ENCODE measurements around the gene CNTNAP5.

Gene CNTNAP5

GRCh38 chr2:124898827-124899226, 873.7 kb downstream of the CNTNAP5 start:
- DNase-seq (ENCODE audit: low spot score), result no peak

- no peak for DNase-seq (ENCODE audit: low spot score)
Measured at GRCh38 chr2:124908411-124908810, 883.3 kb downstream of the CNTNAP5 start.

GRCh38 chr2:124911560-124911959, 886.5 kb downstream of the CNTNAP5 start:
- DNase-seq (ENCODE audit: low spot score), result no peak

DNA sequence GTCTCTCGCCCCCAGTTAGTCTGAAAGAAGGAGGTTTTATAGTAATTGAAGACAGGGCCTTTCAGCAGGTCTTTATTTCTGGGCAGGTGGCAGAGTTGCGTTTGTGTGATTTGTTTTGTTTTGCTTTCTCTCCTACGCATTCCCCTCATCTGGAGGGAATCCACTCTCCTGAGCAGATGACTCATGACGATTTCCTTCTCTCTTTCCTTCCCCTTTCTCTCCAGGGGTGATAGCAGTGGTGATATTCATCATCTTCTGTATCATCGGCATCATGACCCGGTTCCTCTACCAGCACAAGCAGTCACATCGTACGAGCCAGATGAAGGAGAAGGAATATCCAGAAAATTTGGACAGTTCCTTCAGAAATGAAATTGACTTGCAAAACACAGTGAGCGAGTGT, 888.8 kb downstream of the CNTNAP5 start:
- DNase-seq (ENCODE audit: low spot score), result no peak

DNA sequence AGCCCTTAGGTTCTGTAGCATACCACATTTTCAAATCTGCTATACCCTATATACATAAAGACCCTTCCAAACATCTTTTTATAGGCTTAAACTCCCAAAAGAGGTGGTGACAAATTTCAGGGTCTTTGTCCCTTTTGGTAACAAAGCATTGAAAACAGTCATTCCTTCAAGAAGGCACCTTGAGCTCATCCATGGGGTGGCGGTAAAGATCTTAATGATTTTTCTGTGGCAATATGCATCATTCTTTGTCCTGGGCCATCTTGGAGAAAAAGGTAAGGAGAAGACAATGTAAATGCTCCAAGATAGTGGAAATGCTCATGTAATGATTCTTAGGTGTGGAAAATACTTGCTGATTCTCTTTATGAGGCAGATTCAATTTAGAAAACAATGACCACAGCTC, 890.5 kb downstream of the CNTNAP5 start:
- DNase-seq (ENCODE audit: low spot score), result no peak

GRCh38 chr2:124919296-124919695, 894.2 kb downstream of the CNTNAP5 start:
- DNase-seq (ENCODE audit: low spot score), result no peak

DNA sequence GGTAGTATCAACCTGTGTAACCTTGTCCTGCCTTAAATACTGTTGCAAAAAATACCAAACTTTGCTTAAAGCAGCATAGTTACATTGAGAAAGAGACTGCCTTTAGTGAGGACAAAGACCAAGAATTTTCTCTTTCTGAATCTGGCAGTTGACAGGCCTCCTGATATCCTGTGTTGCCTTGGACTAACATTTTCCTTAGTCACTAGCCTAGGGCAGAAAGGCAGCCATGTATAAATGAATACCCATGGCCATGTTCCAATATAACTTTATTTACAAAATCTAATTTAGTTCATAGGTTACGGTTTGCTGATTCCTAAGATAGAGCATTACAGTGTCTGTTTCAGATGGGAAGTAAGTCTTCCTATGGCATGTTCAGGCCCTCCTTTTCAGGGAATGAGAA, 895.4 kb downstream of the CNTNAP5 start:
- DNase-seq (ENCODE audit: low spot score), result no peak

- DNase-seq (ENCODE audit: low spot score), result no peak
Measured at GRCh38 chr2:124921191-124921590, 896.1 kb downstream of the CNTNAP5 start.

GRCh38 chr2:124923097-124923496, 898.0 kb downstream of the CNTNAP5 start:
- DNase-seq (ENCODE audit: low spot score), result no peak

DNA sequence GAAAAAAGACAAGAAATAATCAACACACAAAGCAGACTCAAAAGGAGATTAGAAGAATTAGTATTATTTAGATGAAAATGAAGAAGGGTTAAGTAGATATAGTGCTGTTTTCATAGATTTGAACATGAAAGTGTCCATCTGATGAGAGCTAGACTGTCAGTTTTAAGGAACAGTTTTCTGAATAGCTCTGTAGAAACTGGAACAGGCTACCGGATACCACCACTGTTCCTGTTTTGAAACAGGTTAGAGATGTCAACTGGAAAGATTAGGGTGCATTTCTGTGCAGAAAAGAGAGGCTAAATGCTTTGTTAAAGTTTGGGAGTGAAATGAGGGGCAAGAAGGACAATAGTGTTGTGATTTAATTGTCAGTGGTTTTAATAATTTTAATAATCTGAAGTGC, 908.8 kb downstream of the CNTNAP5 start:
- DNase-seq (ENCODE audit: low spot score), result no peak

GRCh38 chr2:124953921-124954320, 928.8 kb downstream of the CNTNAP5 start:
- no peak for DNase-seq (ENCODE audit: low spot score)

DNA sequence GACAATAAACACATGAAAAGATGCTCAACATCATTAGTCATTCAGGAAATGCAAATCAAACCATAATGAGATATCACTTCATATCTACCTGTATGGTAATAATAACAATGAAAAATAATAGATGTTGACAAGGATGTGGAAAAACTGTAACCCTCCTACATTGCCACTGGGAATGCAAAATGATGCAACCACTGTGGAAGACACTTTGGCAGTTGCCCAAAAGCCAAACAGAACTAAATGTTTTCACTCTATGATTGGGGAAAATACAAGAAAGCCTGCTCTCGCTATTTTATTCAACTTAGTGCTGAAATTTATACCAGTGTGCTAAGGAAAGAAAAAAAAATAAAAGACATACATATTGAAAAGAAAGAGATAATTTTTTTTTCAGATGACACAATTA, 934.5 kb downstream of the CNTNAP5 start:
- DNase-seq (ENCODE audit: low spot score), result no peak

GRCh38 chr2:124961132-124961531, 936.0 kb downstream of the CNTNAP5 start:
- no peak for DNase-seq (ENCODE audit: low spot score)

Measured in germinal center (tissue), 1 donor.